DMS153 treated with DMSO at 0.1 percent for 48 hours (cell line): Measurements from ENCODE around the gene PDE4B.

Source experiments
- DNase-seq: peaks from one replicate; lab custom pipeline; 2025; ENCODE audit not compliant: unreplicated experiment; lab: John Stamatoyannopoulos, UW

The PDE4B gene

GRCh38 chr1:65792669-65793358, at the start of gene PDE4B:
TSS of gene PDE4B (plus strand) at chr1:65792895.
- DNase-seq = peak; percentile 60

- no peak for DNase-seq
These were observed 48.0 kb upstream of the PDE4B start for GRCh38 chr1:65744731-65745130.

DNA sequence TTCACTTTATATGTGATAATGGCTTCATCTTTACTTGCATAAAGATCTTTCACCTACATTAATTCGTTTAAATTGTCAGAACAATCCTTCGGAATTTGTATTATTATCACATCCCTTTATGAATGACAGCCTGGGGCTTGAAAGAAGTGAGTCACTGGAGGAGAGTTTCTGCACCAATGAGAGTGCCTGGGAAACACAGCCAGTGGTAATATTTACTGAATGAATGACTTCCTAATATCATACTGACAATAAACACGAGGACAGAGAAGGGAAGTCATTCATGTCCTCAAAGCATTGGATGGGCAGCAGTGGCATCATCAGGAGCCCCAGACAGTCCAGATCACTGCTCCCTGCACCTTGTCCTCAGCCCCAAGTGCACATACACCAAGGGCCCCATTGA, 40.7 kb upstream of the PDE4B start:
- DNase-seq = no peak

- no peak for DNase-seq
These were observed 36.1 kb upstream of the PDE4B start for GRCh38 chr1:65756616-65757015.

DNA sequence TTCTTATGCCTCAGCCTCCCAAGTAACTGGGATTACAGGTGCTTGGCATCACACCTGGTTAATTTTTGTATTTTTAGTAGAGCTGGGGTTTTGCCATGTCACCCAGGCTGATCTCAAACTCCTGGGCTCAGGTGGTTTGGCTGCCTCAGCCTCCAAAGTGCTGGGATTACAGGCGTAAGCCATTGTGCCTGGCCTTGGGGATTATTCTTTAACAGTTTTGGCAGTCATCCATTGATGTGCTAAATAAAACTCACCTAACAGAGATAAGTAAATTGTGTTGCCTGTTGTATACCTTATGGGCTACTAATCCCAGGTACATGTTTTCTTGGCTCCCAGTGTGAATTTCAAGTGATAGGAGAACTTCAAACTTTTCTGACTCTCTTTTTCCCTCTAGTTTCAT, 35.2 kb upstream of the PDE4B start:
- no peak for DNase-seq

DNA sequence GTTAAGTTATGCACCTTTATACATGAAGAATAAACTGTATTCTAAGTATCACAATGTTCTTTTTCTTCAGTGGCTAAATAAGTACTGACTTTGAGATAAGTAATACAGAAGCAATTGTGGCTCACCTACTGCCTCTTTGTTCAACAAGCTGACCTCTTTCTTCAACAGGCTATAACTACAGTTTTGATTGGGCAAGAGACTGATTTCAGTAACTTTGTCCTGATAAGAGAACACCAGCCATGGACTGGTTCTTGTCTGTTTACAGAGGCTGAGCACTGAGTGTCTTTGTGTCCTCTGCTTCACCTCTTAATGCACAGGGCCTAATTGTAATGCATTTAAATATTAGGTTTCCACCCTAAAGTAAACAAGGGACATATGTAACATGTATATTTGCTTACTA, 34.6 kb upstream of the PDE4B start:
- no peak for DNase-seq

- DNase-seq = no peak
These were observed 33.2 kb upstream of the PDE4B start for GRCh38 chr1:65759516-65759915.

DNA sequence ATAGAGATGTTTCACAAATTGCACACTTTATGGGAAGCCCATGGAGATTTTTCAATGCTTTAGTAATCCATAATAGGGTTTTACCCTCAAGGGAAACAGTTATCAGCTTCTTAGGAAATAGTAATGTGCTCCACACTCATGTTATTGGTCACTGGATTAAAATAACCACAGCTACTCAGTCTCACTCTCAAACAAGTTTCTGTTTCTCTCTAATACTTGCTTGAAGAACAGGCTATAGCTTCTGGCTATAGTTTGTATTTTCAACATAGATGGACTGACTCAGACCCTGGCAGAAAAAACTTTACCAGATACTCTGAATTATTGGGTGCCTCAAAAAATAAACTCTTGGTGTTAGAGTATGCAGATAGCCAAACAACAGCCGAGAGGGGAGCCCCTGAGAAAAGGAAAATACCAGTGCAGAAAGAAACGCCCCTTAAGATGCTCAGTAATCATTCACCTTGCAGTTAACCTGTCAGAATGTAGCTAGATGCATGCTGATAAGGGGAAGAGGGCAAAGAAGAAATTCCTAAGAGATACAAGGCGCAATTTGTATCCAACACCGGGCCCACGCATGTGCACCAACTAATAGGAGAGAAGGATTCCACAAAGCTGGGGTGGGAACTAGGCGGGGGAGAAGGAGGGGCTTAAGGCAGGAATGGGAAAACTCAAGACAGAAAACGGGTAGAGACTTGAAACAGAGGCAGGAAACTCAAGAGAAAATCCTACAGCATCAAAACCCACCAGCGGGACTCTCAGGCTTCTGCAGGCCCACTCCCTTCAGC, 30.4 kb upstream of the PDE4B start:
- no peak for DNase-seq

- no peak for DNase-seq
These were observed 28.6 kb upstream of the PDE4B start for GRCh38 chr1:65764052-65764451.

GRCh38 chr1:65765631-65766030, 27.1 kb upstream of the PDE4B start:
- DNase-seq = no peak

DNA sequence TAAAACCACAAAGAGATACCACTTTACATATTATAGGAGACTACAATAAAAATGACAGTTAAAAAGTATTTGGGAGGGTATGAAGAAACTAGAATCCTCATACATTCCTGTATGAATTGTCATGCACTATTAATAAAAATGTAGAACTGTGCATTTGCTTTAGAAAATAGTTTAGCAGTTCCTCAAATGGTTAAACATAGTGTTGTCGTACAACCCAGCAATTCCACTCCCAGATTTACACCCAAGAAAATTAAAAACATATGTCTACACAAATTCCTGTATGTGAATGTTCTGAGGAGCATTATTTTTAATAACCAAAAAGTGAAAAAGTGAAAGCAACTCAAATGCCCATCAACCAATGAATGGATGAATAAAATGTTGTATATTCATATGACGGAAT, 23.1 kb upstream of the PDE4B start:
- DNase-seq = no peak

DNA sequence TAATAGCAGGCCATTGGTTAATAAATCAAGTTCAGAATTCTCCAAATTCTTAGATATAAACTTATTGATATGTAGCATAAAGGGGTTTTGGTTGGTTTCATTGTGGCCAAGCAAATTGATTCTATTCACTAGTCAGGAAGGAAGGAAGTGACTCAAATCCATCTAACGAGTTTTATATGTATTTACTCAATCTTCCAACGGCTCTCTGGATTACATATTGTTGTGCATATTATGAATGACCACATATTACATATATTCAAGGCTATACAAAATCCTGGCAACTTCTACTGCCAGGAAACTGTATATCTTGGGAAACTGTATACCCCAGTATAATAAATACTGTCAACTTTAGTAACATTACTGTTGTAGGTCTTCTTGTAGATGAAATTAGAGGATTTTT, 20.1 kb upstream of the PDE4B start:
- DNase-seq = no peak

DNA sequence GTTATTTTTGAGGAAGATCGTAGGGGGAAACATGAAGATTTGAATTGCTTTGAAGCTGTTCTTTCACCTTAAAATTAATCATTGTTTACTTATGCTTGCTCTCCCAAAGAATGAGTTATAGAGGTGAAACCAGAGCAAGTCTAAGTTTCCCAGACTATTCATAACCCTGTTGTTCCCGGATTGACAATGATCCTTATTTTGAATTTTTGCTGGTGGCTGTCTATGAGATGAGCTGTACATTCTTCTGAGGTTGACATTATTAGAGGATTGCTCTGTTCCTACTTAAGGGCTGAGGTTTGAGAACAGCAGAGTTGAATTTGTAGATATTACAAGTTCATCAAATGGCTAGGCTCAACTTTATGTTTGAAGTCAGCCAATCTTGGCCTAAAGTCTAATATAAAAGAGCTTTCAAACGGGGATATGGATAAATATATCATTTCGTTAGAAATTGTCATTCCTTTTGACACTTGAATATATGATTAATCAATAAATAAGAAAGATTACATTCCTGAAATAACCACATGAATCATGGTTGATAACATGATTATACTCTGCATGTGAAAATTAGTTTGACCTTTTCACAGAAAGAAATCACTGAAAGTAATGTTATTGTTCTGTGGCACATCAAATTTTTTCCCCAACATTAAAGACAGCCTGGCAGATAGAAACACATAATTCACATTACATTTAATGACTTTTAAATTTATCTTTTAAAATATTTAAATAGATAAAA, 19.1 kb upstream of the PDE4B start:
- DNase-seq = no peak

DNA sequence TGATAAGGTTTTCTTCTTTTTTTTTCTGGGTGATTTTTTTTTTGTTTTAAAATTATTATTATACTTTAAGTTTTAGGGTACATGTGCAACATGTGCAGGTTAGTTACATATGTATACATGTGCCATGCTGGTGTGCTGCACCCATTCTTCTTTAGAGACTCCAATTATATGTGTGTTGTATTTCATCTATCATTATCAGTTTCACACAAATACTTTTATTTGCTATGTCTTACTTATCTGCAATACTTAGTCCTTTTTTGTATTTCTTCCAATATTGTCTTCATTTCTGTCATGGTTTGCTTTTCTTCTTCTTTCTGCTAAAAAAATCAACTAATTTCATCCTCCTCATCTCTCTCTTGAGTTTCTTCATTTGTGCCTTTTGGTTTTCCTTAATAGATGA, 3.9 kb upstream of the PDE4B start:
- DNase-seq = no peak

DNA sequence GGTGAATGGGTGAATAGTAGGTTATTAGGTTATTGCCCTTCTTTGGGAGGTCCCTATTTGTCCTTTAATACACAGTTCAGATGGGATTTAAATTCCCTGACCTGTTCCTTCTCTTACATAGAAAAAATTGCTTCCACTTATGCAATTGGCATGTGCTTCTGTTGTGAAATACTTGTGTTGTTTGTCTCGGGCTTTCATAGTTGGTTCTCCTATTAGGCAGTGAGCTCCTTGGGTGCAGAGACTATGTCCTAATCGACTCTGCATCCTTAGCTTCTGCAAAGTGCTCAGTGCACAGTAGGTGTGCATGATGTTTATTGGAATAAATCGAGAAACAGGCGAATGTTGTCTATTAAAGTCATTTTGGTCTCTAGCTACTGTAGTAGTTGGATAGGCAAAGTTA, 1.3 kb upstream of the PDE4B start:
- no peak for DNase-seq

- DNase-seq = no peak
These were observed 660 bp upstream of the PDE4B start for GRCh38 chr1:65791801-65792668.

DNA sequence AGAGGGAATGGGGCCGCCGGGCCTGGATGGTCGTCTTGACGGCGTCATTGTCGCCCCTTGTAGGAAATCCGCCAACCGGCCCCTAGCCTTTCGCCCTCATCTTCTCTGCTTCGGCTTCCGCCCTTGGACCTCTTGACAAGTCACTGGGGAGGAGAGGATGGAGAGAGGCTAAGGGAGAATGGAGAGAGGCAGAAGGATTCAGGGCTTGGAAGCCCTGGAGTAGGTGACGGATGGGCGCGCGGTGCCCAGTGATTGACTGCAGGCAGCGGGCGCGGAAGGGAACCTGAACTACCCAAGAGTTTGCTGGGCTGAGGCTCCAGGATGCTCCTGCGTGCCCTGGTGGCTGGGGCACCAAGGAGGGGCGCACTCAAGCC, 651 bp downstream of the PDE4B start:
- DNase-seq = peak; percentile 33

DNA sequence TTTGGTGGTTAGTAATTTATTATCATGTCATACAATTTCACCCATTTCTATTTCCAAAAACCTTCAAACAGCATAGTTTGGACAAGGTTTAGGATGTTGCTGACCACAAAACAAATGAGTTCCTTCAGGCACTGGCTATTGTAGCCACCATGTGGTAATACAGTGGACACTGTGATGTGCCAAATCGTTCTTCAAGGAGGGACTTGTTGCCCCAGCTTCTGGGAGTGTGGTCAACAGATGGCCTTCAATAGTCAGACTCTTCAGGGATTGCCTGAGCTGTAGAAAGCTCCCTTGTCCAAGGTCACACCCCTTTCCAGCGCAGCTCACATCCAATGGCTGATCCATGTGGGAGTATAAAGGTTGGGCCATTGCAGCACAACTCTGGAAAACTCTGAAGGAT, 2.6 kb downstream of the PDE4B start:
- DNase-seq = no peak

GRCh38 chr1:65799601-65800000, 6.9 kb downstream of the PDE4B start:
- DNase-seq = peak; percentile 75

GRCh38 chr1:65804584-65804983, 11.9 kb downstream of the PDE4B start:
- no peak for DNase-seq

- no peak for DNase-seq
These were observed 19.4 kb downstream of the PDE4B start for GRCh38 chr1:65812065-65812464.
